KMS-11 (cell line): ENCODE data around the gene FDPS.

Experiments used
- H2AFZ ChIP-seq: fragments of 200-600 bp; sonication (generic); 2 replicates; pipeline ENCODE4 v1.6.1; 2016; ENCODE audit warnings: antibody characterized with exemption, mixed run types, low read depth
- H3K27ac ChIP-seq: fragments of 200-600 bp; sonication (generic); 2 replicates; pipeline ENCODE4 v1.6.1; 2016; ENCODE audit warnings: mild to moderate bottlenecking, mixed run types
- H3K27me3 ChIP-seq: fragments of 200-600 bp; sonication (generic); 2 replicates; pipeline ENCODE4 v1.6.1; 2017; ENCODE audit warnings: mild to moderate bottlenecking, low read depth, mixed run types, moderate library complexity; ENCODE audit not compliant: insufficient read depth
- H3K36me3 ChIP-seq: fragments of 200-600 bp; sonication (generic); 2 replicates; pipeline ENCODE4 v1.6.1; 2017; ENCODE audit warnings: mild to moderate bottlenecking, mixed run types; ENCODE audit not compliant: insufficient read depth
- H3K4me1 ChIP-seq: fragments of 200-600 bp; sonication (generic); 2 replicates; pipeline ENCODE4 v1.6.1; 2016; ENCODE audit warnings: mild to moderate bottlenecking, low read depth, mixed run types; ENCODE audit not compliant: poor library complexity, severe bottlenecking
- H3K4me2 ChIP-seq: fragments of 200-600 bp; sonication (generic); 2 replicates; pipeline ENCODE4 v1.7.0; 2016; ENCODE audit warnings: mild to moderate bottlenecking, mixed run types
- H3K4me3 ChIP-seq: fragments of 200-600 bp; sonication (generic); IDR thresholded peaks from 2 replicates; pipeline ENCODE4 v1.6.1; 2017; ENCODE audit warnings: low read depth, low read length, mixed read lengths; ENCODE audit not compliant: insufficient read depth
- H3K79me2 ChIP-seq: fragments of 200-600 bp; sonication (generic); 2 replicates; pipeline ENCODE4 v1.6.1; 2016; ENCODE audit warnings: low read depth, mixed run types; ENCODE audit not compliant: insufficient read depth
- H3K9ac ChIP-seq: fragments of 200-600 bp; sonication (generic); 2 replicates; pipeline ENCODE4 v1.6.1; 2016; ENCODE audit warnings: mild to moderate bottlenecking, mixed run types
- H4K20me1 ChIP-seq: fragments of 200-600 bp; sonication (generic); 2 replicates; pipeline ENCODE4 v1.6.1; 2016; ENCODE audit warnings: mild to moderate bottlenecking, mixed run types; ENCODE audit not compliant: insufficient read depth
- CTCF ChIP-seq: fragments of 200-600 bp; sonication (generic); conservative IDR thresholded peaks from 2 replicates; pipeline ENCODE4 v1.6.1; 2017; ENCODE audit warnings: low read depth, mild to moderate bottlenecking, antibody characterized with exemption, low read length, moderate library complexity, mixed read lengths

FDPS gene

GRCh38 chr1:155323729-155324036, 15.0 kb downstream of the FDPS start:
- Histone ChIP-seq H2AFZ (peak overlapping the region; percentile 84), H3K4me2 (peak overlapping the region; percentile 85), H3K9ac (peak overlapping the region; percentile 63), H3K4me3 (peak overlapping the region; percentile 97), H3K79me2 (no peaks in the 10 kb centered on the region), H3K27ac (peak overlapping the region; percentile 55), H3K36me3 (no peaks in the 10 kb centered on the region), H3K4me1 (peaks cover 20% of the 10 kb centered on the region), H4K20me1 (no peaks in the 10 kb centered on the region), H3K27me3 (no peaks in the 10 kb centered on the region)
- no peak for TF ChIP-seq CTCF

- H2AFZ ChIP-seq = peak overlapping the region; percentile 84
- peak overlapping the region; percentile 63 for H3K9ac ChIP-seq
- H3K4me2 ChIP-seq = peak overlapping the region; percentile 85
- peaks cover 20% of the 10 kb centered on the region for H3K4me1 ChIP-seq
- no peak for TF ChIP-seq CTCF
- H4K20me1 ChIP-seq = no peaks in the 10 kb centered on the region
- no peaks in the 10 kb centered on the region for H3K36me3 ChIP-seq
- H3K27ac ChIP-seq = peak overlapping the region; percentile 55
- no peaks in the 10 kb centered on the region for H3K79me2 ChIP-seq
- no peaks in the 10 kb centered on the region for H3K27me3 ChIP-seq
- peak overlapping the region; percentile 97 for H3K4me3 ChIP-seq
Observed at GRCh38 chr1:155324037-155324716, 15.5 kb downstream of the FDPS start.

DNA sequence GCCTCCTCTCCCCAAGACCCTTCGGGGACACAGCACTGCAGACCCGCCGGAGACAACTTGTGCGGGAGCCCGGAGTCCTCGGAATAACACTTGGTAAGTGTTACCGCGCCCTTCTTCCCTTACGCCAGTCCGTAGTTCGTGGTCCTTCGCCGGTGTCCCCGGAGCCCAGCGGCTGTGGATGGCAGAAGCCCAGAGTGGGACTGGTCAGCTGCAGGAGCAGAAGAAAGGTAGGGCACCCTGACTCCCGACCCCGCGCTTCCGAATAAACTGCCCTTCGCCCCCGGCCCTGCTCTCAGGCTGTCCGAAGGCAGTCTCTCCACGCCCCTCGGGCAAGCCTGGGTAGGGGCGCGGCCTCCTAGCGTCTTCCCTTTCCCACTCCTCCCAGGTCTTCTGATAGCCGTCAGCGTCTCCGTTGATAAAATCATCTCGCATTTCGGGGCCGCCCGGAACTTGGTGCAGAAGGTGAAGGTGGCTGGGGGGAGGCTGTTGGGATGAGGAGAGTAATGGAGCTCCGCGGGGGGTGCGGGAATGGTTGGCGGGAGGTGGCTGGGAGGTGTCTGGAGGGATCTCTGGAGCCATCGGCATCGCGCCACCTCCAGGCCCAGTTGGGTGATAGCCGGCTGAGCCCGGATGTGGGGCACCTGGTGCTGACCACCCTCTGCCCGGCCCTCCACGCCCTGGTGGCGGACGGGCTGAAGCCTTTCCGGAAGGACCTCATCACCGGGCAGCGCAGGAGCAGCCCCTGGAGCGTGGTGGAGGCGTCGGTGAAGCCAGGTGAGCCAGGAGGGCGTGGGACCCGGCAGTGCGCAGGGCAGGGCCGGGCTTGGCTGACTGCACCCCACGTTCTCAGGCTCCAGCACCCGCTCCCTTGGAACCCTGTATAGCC, 16.3 kb downstream of the FDPS start:
- Histone ChIP-seq H3K4me2 (peak overlapping the region; percentile 85), H3K79me2 (no peaks in the 10 kb centered on the region), H3K36me3 (no peaks in the 10 kb centered on the region; the same call in 1 of the 2 replicates), H3K4me3 (no peak overlapping the region), H3K9ac (peak overlapping the region; percentile 63; the same call in 1 of the 2 replicates), H3K27ac (no peak overlapping the region), H4K20me1 (no peaks in the 10 kb centered on the region; the same call in 1 of the 2 replicates), H3K4me1 (peaks cover 20% of the 10 kb centered on the region), H3K27me3 (no peaks in the 10 kb centered on the region), H2AFZ (peak overlapping the region; percentile 84)
- no peak for TF ChIP-seq CTCF

DNA sequence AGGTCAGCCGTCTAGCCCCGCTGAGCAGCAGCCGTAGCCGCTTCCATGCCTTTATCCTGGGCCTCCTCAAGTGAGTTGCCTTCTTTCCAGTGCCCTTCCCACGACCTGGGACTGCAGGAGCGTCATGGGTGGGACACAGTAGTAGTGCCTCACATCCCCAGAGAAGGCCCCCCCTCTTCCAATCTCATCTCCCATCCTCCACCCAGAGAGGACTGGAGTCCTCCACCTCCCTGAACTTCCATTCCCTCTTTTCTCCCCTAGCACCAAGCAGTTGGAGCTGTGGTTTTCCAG, 16.9 kb downstream of the FDPS start:
- H3K4me3 ChIP-seq = no peak overlapping the region
- no peak overlapping the region for H3K27ac ChIP-seq
- no peak overlapping the region for H2AFZ ChIP-seq

More for the DNA sequence above, 16.9 kb downstream of the FDPS start:
- no peaks in the 10 kb centered on the region; the same call in 1 of the 2 replicates for H3K36me3 ChIP-seq
- H3K27me3 ChIP-seq = no peaks in the 10 kb centered on the region
- no peak overlapping the region for H3K9ac ChIP-seq
- H3K4me2 ChIP-seq = no peak overlapping the region
- no peak for TF ChIP-seq CTCF
- H3K4me1 ChIP-seq = peaks cover 20% of the 10 kb centered on the region
- H4K20me1 ChIP-seq = no peaks in the 10 kb centered on the region; the same call in 1 of the 2 replicates
- H3K79me2 ChIP-seq = no peaks in the 10 kb centered on the region
